Neural progenitor cell (in vitro differentiated cells): ENCODE data around the gene ATXN1.

Experiments
- EZH2 ChIP-seq: fragments of 200-600 bp; sonication (generic); IDR thresholded peaks from 2 replicates; pipeline ENCODE4 v1.6.1; 2017; ENCODE audit warnings: antibody characterized with exemption, mild to moderate bottlenecking, moderate library complexity
- EZH2phosphoT487 ChIP-seq: fragments of 200-600 bp; sonication (generic); IDR thresholded peaks from 2 replicates; pipeline ENCODE4 v1.6.1; 2017; ENCODE audit warnings: antibody characterized with exemption
- TF ChIP-seq, protein P1 (sequence below): fragments of 200-600 bp; sonication (generic); IDR thresholded peaks from 2 replicates; pipeline ENCODE4 v1.5.1; 2017; ENCODE audit warnings: antibody characterized with exemption, mild to moderate bottlenecking

GRCh38 chr6:16663901-16664300 lies 97.4 kb downstream of the ATXN1 start:
- TF ChIP-seq, protein P1, sequence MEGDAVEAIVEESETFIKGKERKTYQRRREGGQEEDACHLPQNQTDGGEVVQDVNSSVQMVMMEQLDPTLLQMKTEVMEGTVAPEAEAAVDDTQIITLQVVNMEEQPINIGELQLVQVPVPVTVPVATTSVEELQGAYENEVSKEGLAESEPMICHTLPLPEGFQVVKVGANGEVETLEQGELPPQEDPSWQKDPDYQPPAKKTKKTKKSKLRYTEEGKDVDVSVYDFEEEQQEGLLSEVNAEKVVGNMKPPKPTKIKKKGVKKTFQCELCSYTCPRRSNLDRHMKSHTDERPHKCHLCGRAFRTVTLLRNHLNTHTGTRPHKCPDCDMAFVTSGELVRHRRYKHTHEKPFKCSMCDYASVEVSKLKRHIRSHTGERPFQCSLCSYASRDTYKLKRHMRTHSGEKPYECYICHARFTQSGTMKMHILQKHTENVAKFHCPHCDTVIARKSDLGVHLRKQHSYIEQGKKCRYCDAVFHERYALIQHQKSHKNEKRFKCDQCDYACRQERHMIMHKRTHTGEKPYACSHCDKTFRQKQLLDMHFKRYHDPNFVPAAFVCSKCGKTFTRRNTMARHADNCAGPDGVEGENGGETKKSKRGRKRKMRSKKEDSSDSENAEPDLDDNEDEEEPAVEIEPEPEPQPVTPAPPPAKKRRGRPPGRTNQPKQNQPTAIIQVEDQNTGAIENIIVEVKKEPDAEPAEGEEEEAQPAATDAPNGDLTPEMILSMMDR: no peak
- TF ChIP-seq EZH2 (no peak), EZH2phosphoT487 (no peak)
